AG04449 (cell line): ENCODE results near the gene DCAF5.

Experiments
- CTCF ChIA-PET: fragments of 350-600 bp; formaldehyde crosslinking; extraction: SDS; loops from one replicate; lab custom pipeline; 2021; ENCODE audit warnings: antibody characterized with exemption; lab: Yijun Ruan, JAX
- POLR2A ChIA-PET: fragments of 400-600, 350-600 bp; formaldehyde crosslinking; extraction: SDS; loops from one replicate; lab custom pipeline; 2020; ENCODE audit warnings: antibody characterized with exemption, inconsistent platforms; lab: Yijun Ruan, JAX
- DNase-seq: peaks from one replicate; pipeline ENCODE4 v3.0.0-alpha.2; 2010; ENCODE audit warnings: low read depth, low spot score
- H3K4me3 ChIP-seq: 2 replicates; pipeline ENCODE4 v1.5.1; 2011; ENCODE audit warnings: low read depth, mild to moderate bottlenecking, control low read depth, low read length
- CTCF ChIP-seq: IDR thresholded peaks from one replicate; pipeline ENCODE4 v1.5.1; 2011; ENCODE audit warnings: mild to moderate bottlenecking, moderate library complexity, low read length, control low read depth, inconsistent platforms; ENCODE audit not compliant: insufficient read depth; ENCODE audit errors: missing control alignments

DCAF5 gene

GRCh38 chr14:69001375-69001774 is 151.5 kb downstream of the DCAF5 start:
- TF ChIP-seq CTCF, result no peak
- ChIA-PET POLR2A (no interaction called here), CTCF (interaction anchor here (0.8 to 4.4 kb wide), 4 partner anchors 8 to 106 kb away, joined by 3 to 18 read pairs (median 4); no protein-coding TSS in a partner anchor)
- H3K4me3 ChIP-seq, result no peak overlapping the region
- no peak for DNase-seq
